ENCODE data around the gene ZBTB7C.

Gene ZBTB7C

GRCh38 chr18:48244530-48244929, 164.7 kb downstream of the ZBTB7C start:
- no peak for DNase-seq

GRCh38 chr18:48238636-48239035, 170.5 kb downstream of the ZBTB7C start:
- DNase-seq: no peak

- DNase-seq: no peak
Observed at GRCh38 chr18:48238206-48238605, 171.0 kb downstream of the ZBTB7C start.

- DNase-seq: no peak
Observed at GRCh38 chr18:48236822-48237221, 172.4 kb downstream of the ZBTB7C start.

GRCh38 chr18:48230467-48231113, 178.6 kb downstream of the ZBTB7C start:
- DNase-seq: peak; percentile 21 to 28

- DNase-seq: no peak
Observed at GRCh38 chr18:48229552-48229981, 179.6 kb downstream of the ZBTB7C start.

- DNase-seq: no peak
Observed at GRCh38 chr18:48228841-48229240, 180.3 kb downstream of the ZBTB7C start.

GRCh38 chr18:48228301-48228715, 180.9 kb downstream of the ZBTB7C start:
- DNase-seq: no peak

- DNase-seq: peak in 1 of 2 experiments; percentile 8
Observed at GRCh38 chr18:48227206-48227605, 182.0 kb downstream of the ZBTB7C start.

GRCh38 chr18:48226401-48226800, 182.8 kb downstream of the ZBTB7C start:
- DNase-seq: no peak

GRCh38 chr18:48222118-48222517, 187.1 kb downstream of the ZBTB7C start:
- peak; percentile 73 to 85 for DNase-seq

GRCh38 chr18:48219810-48220499, 189.2 kb downstream of the ZBTB7C start:
- no peak for DNase-seq

- DNase-seq: no peak
Observed at GRCh38 chr18:48219037-48219809, 190.0 kb downstream of the ZBTB7C start.

GRCh38 chr18:48218285-48219022, 190.7 kb downstream of the ZBTB7C start:
- no peak for DNase-seq

GRCh38 chr18:48217258-48218250, 191.6 kb downstream of the ZBTB7C start:
- DNase-seq: no peak

GRCh38 chr18:48216639-48217257, 192.4 kb downstream of the ZBTB7C start:
- DNase-seq: peak; percentile 11 to 20

GRCh38 chr18:48215876-48216638, 193.1 kb downstream of the ZBTB7C start:
- no peak for DNase-seq

GRCh38 chr18:48213791-48214190, 195.4 kb downstream of the ZBTB7C start:
- DNase-seq: no peak

- DNase-seq: no peak
Observed at GRCh38 chr18:48208432-48209140, 200.6 kb downstream of the ZBTB7C start.

GRCh38 chr18:48207733-48208132, 201.4 kb downstream of the ZBTB7C start:
- DNase-seq: no peak

All from NCI-H187 (cell line).